A549 (cell line): ENCODE results near the gene DSG2.

Experiments
- CBX8 ChIP-seq: fragments of 200-600 bp; sonication (generic); IDR thresholded peaks from 2 replicates; pipeline ENCODE4 v1.6.1; 2016
- CTCF ChIP-seq: fragments of >200 bp; sonication (Bioruptor Twin); formaldehyde crosslinking; IDR thresholded peaks from 3 replicates; pipeline ENCODE4 v1.5.1; 2016
- EHF ChIP-seq: fragments of 250-450 bp; sonication (Bioruptor Pico); IDR thresholded peaks from 2 replicates; pipeline ENCODE4 v1.5.0; 2020; ENCODE audit warnings: mild to moderate bottlenecking
- JUNB ChIP-seq: fragments of >200 bp; sonication (Bioruptor Twin); formaldehyde crosslinking; IDR thresholded peaks from 2 replicates; pipeline ENCODE4 v1.6.1; 2016
- NFE2L2 ChIP-seq: fragments of 150-350 bp; conservative IDR thresholded peaks from 2 replicates; pipeline ENCODE4 v1.6.1; 2014; ENCODE audit warnings: low read length
- SMC3 ChIP-seq: fragments of >200 bp; sonication (Bioruptor Twin); formaldehyde crosslinking; IDR thresholded peaks from 3 replicates; pipeline ENCODE4 v1.6.1; 2018; ENCODE audit warnings: inconsistent platforms

GRCh38 chr18:31546476-31546875 is 48.5 kb downstream of the DSG2 start:
- TF ChIP-seq NFE2L2 (no peak), CTCF (no peak), CBX8 (no peak), JUNB (no peak), SMC3 (no peak), EHF (CRISPR knock-in tag) (no peak)
